Measurements from ENCODE around the gene CDK19.

- TF ChIP-seq POLR2A (IDR thresholded peaks at IDR 0.05) = no peak
- no peak for TF ChIP-seq CTCF (IDR thresholded peaks at IDR 0.05 in 4 of 5, conservative IDR thresholded peaks at IDR 0.05 in 1 of 5)
These were observed 15.0 kb downstream of the CDK19 start for GRCh38 chr6:110800196-110800838.
